Right cardiac atrium (tissue), 5 donors: ENCODE data around the gene STK36. TPM values are rescaled to one million over a fixed set of nuclear protein-coding genes. Genes with fewer than 3 reads are reported as not detected.

Experiments used
- ATAC-seq, 2 donors: fragments of 200-7000 bp; cut with Tn5 transposase; one replicate each; pipeline versions ENCODE4 v1.8.0 to v1.9.1; 2020; ENCODE audit warnings: moderate library complexity in 2 of 2, mild to moderate bottlenecking in 1 of 2
- DNase-seq, 3 donors: peaks; one replicate each; pipeline ENCODE4 v3.0.0-alpha.2; 2020
- H3K27ac ChIP-seq: one replicate; pipeline ENCODE4 v1.5.1; 2013; ENCODE audit warnings: mild to moderate bottlenecking, low read length, control low read depth, moderate library complexity
- H3K27me3 ChIP-seq: one replicate; pipeline ENCODE4 v1.6.1; 2013; ENCODE audit not compliant: control insufficient read depth, insufficient read depth
- H3K4me1 ChIP-seq: one replicate; pipeline ENCODE4 v1.6.1; 2013; ENCODE audit warnings: low read length; ENCODE audit not compliant: control insufficient read depth, insufficient read depth
- H3K4me3 ChIP-seq: one replicate; pipeline ENCODE4 v1.5.1; 2013; ENCODE audit warnings: low read length, control low read depth
- H3K9me3 ChIP-seq: one replicate; pipeline ENCODE4 v1.6.1; 2013; ENCODE audit warnings: low read length; ENCODE audit not compliant: control insufficient read depth
- WGBS: extraction: QIAGEN DNeasy Blood & Tissue Kit; methylation state at CpG from one replicate; pipeline ENCODE4 v1.1.7; 2013; 5-methylcytosine and 5-hydroxymethylcytosine counted together
- intact Hi-C, 4 donors: fragments of 100-400 bp; cut with DNase I; formaldehyde crosslinking; loops; one replicate each; pipeline versions ENCODE4 v1.11.0 to v1.14.0; 2022 to 2023
- polyA plus RNA-seq: library from polyadenylated mRNA; stranded (reverse); fragments of 200-250 nt; gene quantifications from one replicate; pipeline ENCODE4 v1.2.3, GENCODE V29; 2013
- total RNA-seq, 4 donors: library from RNA; stranded (reverse); fragmentation: NEBNext Ultra II Directional; extraction: Animal tissue kit (Norgen Biotek cat#: 25700); gene quantifications; one replicate each; pipeline ENCODE4 v1.2.1, GENCODE V29; 2021
- donor health status: healthy with polysubstance abuse.
- donor health status: DM: no; HTN: yes; CAD: no.
- donor health status: DM: no; HTN: no; CAD: no.
- donor health status: DM: no; HTN: yes; CAD: no; lungs with severe emphysema.
- donor health status: DM: yes; HTN: yes; CAD: no.

STK36 gene
- total and polyA plus RNA-seq, 5 donors, result 8.3 to 11.2 (median 9.7) TPM

- WGBS, result 78% methylated on average over 6 of the region's 6 CpGs
- no peak overlapping the region for H3K27ac ChIP-seq
- DNase-seq (peak in 1 of 3 donors; percentile 58), ATAC-seq (peak; percentile 59 to 79)
- H3K9me3 ChIP-seq, result no peaks in the 10 kb centered on the region
- intact Hi-C loops, result loop anchor here in 1 of 4 donors (10.0 kb wide), 1 partner anchor 111 kb away; no protein-coding TSS in a partner anchor
- H3K4me1 ChIP-seq, result peaks cover 6% of the 10 kb centered on the region
- H3K4me3 ChIP-seq, result no peak overlapping the region
- H3K27me3 ChIP-seq, result no peaks in the 10 kb centered on the region
Observed at GRCh38 chr2:218733171-218734021, 61.5 kb downstream of the STK36 start.

GRCh38 chr2:218734190-218734975 is 62.5 kb downstream of the STK36 start:
- WGBS, result 95% methylated on average over 8 of the region's 8 CpGs
- peaks cover 6% of the 10 kb centered on the region for H3K4me1 ChIP-seq

GRCh38 chr2:218736531-218736930 is 64.6 kb downstream of the STK36 start:
- 39% methylated on average over 2 of the region's 2 CpGs for WGBS
- H3K9me3 ChIP-seq, result no peaks in the 10 kb centered on the region
- ATAC-seq (no peak), DNase-seq (no peak)
- peaks cover 6% of the 10 kb centered on the region for H3K4me1 ChIP-seq
- no peaks in the 10 kb centered on the region for H3K27me3 ChIP-seq
- intact Hi-C loops, result loop anchor here in 1 of 4 donors (10.0 kb wide), 1 partner anchor 108 kb away; no protein-coding TSS in a partner anchor
- H3K4me3 ChIP-seq, result no peak overlapping the region
- H3K27ac ChIP-seq, result no peak overlapping the region

More at GRCh38 chr2:218734190-218734975, 62.5 kb downstream of the STK36 start:
- intact Hi-C loops, result loop anchor here in 1 of 4 donors (10.0 kb wide), 1 partner anchor 110 kb away; no protein-coding TSS in a partner anchor
- no peak for ATAC-seq
- Histone ChIP-seq H3K27ac (no peak overlapping the region), H3K4me3 (no peak overlapping the region), H3K27me3 (no peaks in the 10 kb centered on the region), H3K9me3 (no peaks in the 10 kb centered on the region)
- no peak for DNase-seq

- ATAC-seq (no peak), DNase-seq (no peak)
- Histone ChIP-seq H3K27me3 (no peaks in the 10 kb centered on the region), H3K4me3 (no peak overlapping the region), H3K4me1 (peaks cover 4% of the 10 kb centered on the region), H3K27ac (no peak overlapping the region), H3K9me3 (no peaks in the 10 kb centered on the region)
- intact Hi-C loops, result no loop called here
- 74% methylated on average over 6 of the region's 6 CpGs for WGBS
Observed at GRCh38 chr2:218743068-218743467, 71.2 kb downstream of the STK36 start.

- Histone ChIP-seq H3K4me3 (no peak overlapping the region), H3K4me1 (peaks cover 4% of the 10 kb centered on the region), H3K27me3 (no peaks in the 10 kb centered on the region), H3K9me3 (no peaks in the 10 kb centered on the region), H3K27ac (no peak overlapping the region)
- no peak for DNase-seq
- 40% methylated on average over 3 of the region's 3 CpGs for WGBS
- ATAC-seq, result no peak
- intact Hi-C loops, result no loop called here
Observed at GRCh38 chr2:218744615-218745014, 72.7 kb downstream of the STK36 start.

- Histone ChIP-seq H3K27ac (peak overlapping the region; percentile 90), H3K4me3 (no peak overlapping the region), H3K27me3 (no peaks in the 10 kb centered on the region), H3K4me1 (peaks cover 4% of the 10 kb centered on the region), H3K9me3 (no peaks in the 10 kb centered on the region)
- ATAC-seq, result peak; percentile 67 to 77
- intact Hi-C loops, result no loop called here
- DNase-seq, result no peak
- WGBS, result 63% methylated on average over 5 of the region's 5 CpGs
Observed at GRCh38 chr2:218745160-218745558, 73.3 kb downstream of the STK36 start.

GRCh38 chr2:218745559-218746469 is 73.9 kb downstream of the STK36 start:
- Histone ChIP-seq H3K9me3 (no peaks in the 10 kb centered on the region), H3K4me1 (peaks cover 4% of the 10 kb centered on the region), H3K27me3 (no peaks in the 10 kb centered on the region), H3K27ac (peak overlapping the region; percentile 90), H3K4me3 (no peak overlapping the region)
- intact Hi-C loops, result no loop called here
- DNase-seq (peak; percentile 86 to 94 (median 89)), ATAC-seq (peak; percentile 96 to 98)
- 66% methylated on average over 10 of the region's 10 CpGs for WGBS

GRCh38 chr2:218746470-218746795 is 74.5 kb downstream of the STK36 start:
- intact Hi-C loops, result no loop called here
- peaks cover 4% of the 10 kb centered on the region for H3K4me1 ChIP-seq
- ATAC-seq, result no peak
- H3K4me3 ChIP-seq, result no peak overlapping the region
- WGBS, result 83% methylated on average over 1 of the region's 1 CpG
- no peaks in the 10 kb centered on the region for H3K27me3 ChIP-seq
- DNase-seq, result no peak
- H3K9me3 ChIP-seq, result no peaks in the 10 kb centered on the region
- H3K27ac ChIP-seq, result peak overlapping the region; percentile 82

GRCh38 chr2:218746960-218747359 is 75.1 kb downstream of the STK36 start:
- H3K27me3 ChIP-seq, result no peaks in the 10 kb centered on the region
- intact Hi-C loops, result no loop called here
- H3K4me1 ChIP-seq, result peaks cover 4% of the 10 kb centered on the region
- no peaks in the 10 kb centered on the region for H3K9me3 ChIP-seq
- 87% methylated on average over 10 of the region's 10 CpGs for WGBS
- DNase-seq (peak; percentile 61 to 66 (median 62)), ATAC-seq (peak; percentile 24 to 53)
- H3K4me3 ChIP-seq, result no peak overlapping the region
- peak overlapping the region; percentile 18 for H3K27ac ChIP-seq

- Histone ChIP-seq H3K27me3 (no peaks in the 10 kb centered on the region), H3K27ac (no peak overlapping the region), H3K4me3 (no peak overlapping the region), H3K9me3 (no peaks in the 10 kb centered on the region), H3K4me1 (peaks cover 4% of the 10 kb centered on the region)
- ATAC-seq (no peak), DNase-seq (no peak)
- intact Hi-C loops, result no loop called here
- 89% methylated on average over 8 of the region's 8 CpGs for WGBS
Observed at GRCh38 chr2:218748741-218749441, 77.0 kb downstream of the STK36 start.
